Ectodermal cell (in vitro differentiated cells): ENCODE measurements around the gene TLE4.

ENCODE experiments used
- H3K27ac ChIP-seq: 2 replicates; pipeline ENCODE4 v1.7.0; 2013; ENCODE audit warnings: mild to moderate bottlenecking, low read depth, low read length; ENCODE audit not compliant: insufficient read depth, poor library complexity, severe bottlenecking
- H3K27me3 ChIP-seq: 2 replicates; pipeline ENCODE4 v1.7.0; 2013; ENCODE audit warnings: mild to moderate bottlenecking, low read length; ENCODE audit not compliant: insufficient read depth, control insufficient read depth, poor library complexity, severe bottlenecking
- H3K36me3 ChIP-seq: one replicate; pipeline ENCODE4 v1.7.0; 2013; ENCODE audit warnings: low read length; ENCODE audit not compliant: control insufficient read depth, insufficient read depth
- H3K4me1 ChIP-seq: one replicate; pipeline ENCODE4 v1.7.0; 2013; ENCODE audit warnings: low read length; ENCODE audit not compliant: control insufficient read depth, insufficient read depth
- H3K4me3 ChIP-seq: 2 replicates; pipeline ENCODE4 v1.7.0; 2013; ENCODE audit warnings: low read depth, low read length, control low read depth; ENCODE audit not compliant: insufficient read depth
- H3K9me3 ChIP-seq: 2 replicates; pipeline ENCODE4 v1.7.0; 2013; ENCODE audit warnings: mild to moderate bottlenecking, low read length, moderate library complexity; ENCODE audit not compliant: control insufficient read depth
- WGBS, 2 experiments: methylation state at CpG; one replicate each; pipeline ENCODE4 v1.1.7; 2013; ENCODE audit warnings: missing lambda C conversion rate in 2 of 2; 5-methylcytosine and 5-hydroxymethylcytosine counted together

The TLE4 gene

DNA sequence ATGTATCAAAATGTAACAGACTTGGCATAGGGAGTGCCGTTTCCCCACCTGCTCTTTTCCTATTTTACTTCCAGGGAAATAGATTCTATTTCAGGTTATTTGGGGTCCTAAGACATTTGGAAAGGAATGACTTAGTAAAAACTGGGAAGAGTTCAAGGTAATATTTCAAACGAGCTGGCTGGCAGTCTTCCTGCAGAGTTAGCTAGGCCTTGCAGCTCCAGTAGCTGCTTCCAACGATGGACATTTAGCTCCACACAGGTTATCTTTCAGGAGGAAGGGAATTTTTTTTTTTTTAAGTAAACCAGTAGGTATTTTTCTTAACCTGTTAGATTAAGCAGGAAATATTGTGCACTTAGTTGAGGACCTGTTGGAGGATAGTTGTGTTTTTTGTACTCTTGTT is 45.2 kb downstream of the TLE4 start:
- Histone ChIP-seq H3K4me3 (no peak overlapping the region), H3K27me3 (no peaks in the 10 kb centered on the region), H3K9me3 (no peaks in the 10 kb centered on the region), H3K27ac (no peak overlapping the region), H3K36me3 (peaks cover 4% of the 10 kb centered on the region), H3K4me1 (peaks cover 58% of the 10 kb centered on the region)
- 92 to 94% methylated on average over 2 to 3 of the region's 3 CpGs for WGBS, 2 experiments

DNA sequence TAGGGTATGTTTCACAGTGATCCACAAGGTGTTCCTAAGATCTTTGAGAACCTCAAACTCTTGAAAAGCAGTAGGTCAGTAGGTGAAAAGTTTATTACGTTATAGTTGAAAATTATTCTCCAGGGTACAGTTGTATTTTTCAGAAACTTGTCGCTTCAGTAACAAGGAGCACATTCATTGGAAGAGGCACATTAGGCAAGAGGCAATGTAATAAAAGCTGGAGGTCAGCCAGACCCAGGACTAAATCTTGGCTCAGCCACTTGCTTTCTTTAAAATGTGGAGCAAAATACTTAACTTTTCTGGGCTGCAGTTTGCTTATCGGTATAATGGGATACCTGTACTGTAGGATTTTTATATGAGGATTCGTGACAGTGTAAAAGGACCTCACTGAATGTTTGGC is 45.6 kb downstream of the TLE4 start:
- H3K4me1 ChIP-seq = peaks cover 56% of the 10 kb centered on the region
- no peaks in the 10 kb centered on the region for H3K9me3 ChIP-seq
- H3K36me3 ChIP-seq = peaks cover 4% of the 10 kb centered on the region
- no peak overlapping the region for H3K4me3 ChIP-seq
- H3K27ac ChIP-seq = no peak overlapping the region
- 95 to 97% methylated on average over 4 of the region's 4 CpGs for WGBS, 2 experiments
- H3K27me3 ChIP-seq = no peaks in the 10 kb centered on the region

DNA sequence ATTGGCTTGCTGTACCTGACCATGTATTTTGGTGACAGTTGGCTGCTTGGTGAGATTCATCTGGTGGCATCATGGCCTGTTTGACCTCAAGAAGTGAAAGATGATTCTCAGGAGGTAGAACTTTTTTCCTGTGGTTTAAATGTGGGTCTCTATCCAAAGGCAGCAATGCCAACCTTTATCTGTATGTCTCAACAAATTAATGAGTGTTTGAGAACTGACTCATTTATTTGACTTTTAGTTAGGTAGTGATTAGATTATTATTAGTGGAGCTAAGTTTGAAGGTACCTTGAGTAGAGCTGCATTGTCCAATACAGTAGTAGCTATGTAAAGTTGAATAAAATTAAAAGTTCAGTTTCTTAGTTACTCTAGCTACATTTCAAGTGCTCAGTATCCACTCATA is 48.2 kb downstream of the TLE4 start:
- Histone ChIP-seq H3K4me1 (peaks cover 41% of the 10 kb centered on the region), H3K27me3 (no peaks in the 10 kb centered on the region), H3K27ac (no peak overlapping the region), H3K4me3 (no peak overlapping the region), H3K9me3 (no peaks in the 10 kb centered on the region), H3K36me3 (peaks cover 4% of the 10 kb centered on the region)

DNA sequence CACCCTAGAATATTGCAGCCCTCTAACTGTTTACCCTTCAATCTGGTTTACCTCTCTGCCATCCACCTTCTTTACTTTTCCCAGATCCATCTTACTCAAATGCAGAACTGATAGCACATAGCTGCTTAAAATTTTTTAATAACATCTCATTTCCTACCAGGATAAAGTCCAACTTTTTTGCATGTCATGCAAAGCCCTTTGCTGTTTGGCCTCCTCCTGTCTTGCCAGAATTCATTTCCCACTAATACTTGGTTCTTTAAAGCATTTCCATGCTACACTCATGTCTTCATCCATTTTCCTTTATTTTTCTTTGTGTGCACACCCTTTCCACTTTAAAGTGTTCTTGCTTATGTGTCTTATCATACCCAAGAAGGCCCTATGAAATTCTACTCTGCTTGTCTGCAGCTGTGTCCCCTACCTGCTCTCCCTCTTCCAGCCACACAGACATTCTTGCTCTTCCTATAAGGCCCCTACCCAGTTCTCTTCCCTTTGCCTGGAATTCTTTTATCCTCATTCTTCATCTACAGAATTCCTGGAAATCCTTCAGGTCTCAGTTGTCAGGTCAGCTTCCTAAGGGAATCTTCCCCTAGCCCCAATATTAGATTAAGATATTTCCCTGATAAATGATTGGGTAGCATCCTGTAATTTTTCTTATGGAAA is 50.3 kb downstream of the TLE4 start:
- Histone ChIP-seq H3K36me3 (peaks cover 4% of the 10 kb centered on the region), H3K4me3 (no peak overlapping the region), H3K27ac (no peak overlapping the region), H3K4me1 (peaks cover 30% of the 10 kb centered on the region), H3K27me3 (no peaks in the 10 kb centered on the region), H3K9me3 (no peaks in the 10 kb centered on the region)

DNA sequence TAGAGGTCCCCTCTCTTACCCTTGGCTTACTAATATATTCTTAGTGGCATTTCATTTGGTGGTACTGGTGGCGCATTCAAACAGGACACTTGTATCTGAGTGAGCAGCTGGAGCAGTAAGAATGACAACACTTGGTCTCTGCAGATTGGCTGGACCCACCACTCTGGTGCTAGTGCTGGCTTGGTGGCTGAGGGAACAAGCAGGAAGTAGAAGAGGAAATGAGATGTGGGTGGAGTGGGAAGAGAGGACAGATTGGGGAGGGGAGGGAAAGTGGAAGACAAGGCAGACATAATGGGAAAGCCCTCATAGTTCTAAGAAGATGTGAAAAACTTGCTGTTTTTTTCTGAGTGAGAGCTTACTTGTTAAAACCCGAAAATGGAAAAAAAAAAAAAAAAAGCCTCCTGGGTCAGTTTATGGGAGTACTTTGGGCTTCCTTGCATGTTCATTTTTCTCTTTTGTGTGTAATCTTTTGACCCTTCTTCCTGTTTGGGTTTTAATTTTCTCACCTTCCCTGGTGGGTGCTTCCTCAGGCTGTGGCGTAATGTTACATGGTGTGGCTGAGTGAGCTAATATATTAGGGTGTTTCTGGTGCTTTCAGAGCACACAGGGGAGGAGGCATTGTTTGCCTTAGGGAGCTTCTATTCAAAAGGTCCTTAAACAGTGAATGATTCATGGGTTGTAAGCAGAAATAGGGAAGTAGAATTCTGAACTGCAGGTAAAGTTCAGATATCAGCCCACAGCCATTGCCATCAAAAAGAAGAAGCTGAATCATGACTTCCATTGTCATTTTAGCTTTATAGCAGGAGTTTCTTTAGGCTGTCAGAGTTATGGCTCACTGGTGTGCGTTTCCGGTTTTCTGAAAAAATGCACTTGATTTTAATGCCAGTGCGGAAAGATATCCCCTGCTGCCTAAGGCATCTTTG is 52.3 kb downstream of the TLE4 start:
- Histone ChIP-seq H3K36me3 (peaks cover 4% of the 10 kb centered on the region), H3K4me3 (no peak overlapping the region), H3K27ac (no peak overlapping the region), H3K27me3 (no peaks in the 10 kb centered on the region), H3K9me3 (no peaks in the 10 kb centered on the region), H3K4me1 (peaks cover 47% of the 10 kb centered on the region)
- WGBS, 2 experiments = 92% methylated on average over 6 of the region's 6 CpGs

DNA sequence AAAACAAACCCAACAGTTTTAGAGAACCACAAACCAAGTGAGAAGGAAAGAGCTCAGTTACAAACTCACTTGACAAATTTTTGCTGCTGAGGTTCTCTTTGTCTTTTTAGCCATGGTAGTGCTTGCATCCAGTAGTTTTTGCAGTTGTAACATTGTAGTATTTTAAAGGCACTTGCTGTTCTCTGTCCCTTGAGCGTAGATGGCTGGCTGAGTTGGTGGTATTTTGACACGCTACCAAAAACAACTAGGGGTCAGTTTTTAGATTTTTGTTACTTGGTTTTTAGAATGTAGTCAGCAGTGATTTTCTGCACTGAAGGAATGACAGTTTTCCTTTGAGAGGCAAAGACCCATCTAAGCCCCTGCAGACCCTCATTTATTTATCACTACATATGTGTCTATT is 58.0 kb downstream of the TLE4 start:
- no peaks in the 10 kb centered on the region for H3K36me3 ChIP-seq
- peaks cover 50% of the 10 kb centered on the region for H3K4me1 ChIP-seq
- no peaks in the 10 kb centered on the region for H3K9me3 ChIP-seq
- 91 to 100% methylated on average over 2 of the region's 2 CpGs for WGBS, 2 experiments
- H3K4me3 ChIP-seq = no peak overlapping the region
- H3K27me3 ChIP-seq = no peaks in the 10 kb centered on the region
- H3K27ac ChIP-seq = no peak overlapping the region

DNA sequence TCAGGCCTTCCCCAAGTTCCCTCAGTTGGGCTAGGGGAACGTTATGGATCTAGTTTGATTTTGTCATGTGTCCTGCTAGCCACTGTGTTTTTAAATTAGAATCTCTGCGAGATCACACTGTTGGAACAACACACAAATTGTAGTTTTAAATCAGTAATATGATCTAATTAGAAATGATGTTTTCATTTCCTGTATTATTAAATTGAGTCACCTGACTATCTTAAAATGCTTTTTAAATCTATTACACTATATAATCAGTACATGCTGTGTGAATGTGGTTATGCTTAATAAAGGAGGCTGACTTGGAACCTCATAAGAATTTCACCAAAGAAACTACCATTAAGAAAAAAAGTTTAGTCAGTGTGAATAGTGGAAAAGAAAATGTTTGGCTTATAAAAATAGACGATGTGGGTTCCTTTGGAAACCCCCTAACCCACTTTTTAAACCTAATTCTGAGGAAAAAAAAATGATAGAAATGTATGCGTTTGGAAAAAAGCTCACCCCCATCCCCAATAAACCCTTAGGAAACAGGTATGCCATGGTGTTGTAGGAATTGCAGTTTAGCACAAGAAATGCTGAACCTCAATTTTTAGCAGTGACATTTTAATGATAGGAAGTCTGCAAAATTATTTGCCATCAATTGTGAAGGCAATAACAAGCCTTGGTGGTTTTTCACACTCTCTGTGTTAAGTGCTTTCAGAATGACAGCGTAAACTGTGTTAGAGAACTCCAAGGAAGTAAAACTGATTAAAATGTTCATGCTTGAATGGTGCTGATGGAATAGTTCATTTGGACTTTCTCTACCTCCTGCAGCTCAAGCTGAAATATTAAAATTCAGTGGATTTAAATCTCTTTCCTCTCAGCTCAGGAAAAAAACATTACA is 59.0 kb downstream of the TLE4 start:
- WGBS, 2 experiments = 90 to 91% methylated on average over 3 to 5 of the region's 5 CpGs

DNA sequence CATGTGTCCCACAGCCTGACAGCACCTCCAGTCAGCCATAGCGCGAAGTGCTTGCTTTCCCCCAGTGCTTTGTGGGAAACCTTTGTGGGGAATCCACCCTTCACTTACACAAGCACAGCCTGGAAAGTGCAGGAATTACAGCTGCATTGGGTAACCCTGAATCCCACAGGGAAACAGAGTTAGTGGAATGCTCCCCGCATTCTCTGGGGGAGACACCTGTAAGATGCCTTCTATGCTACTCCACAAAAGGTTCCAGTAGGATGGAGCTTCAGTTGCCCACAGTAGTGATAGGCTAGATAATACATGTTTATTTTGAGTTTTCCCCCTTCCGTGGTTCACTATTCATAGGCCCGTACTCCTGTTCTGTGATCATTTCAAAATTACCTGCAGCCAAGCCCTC is 60.3 kb downstream of the TLE4 start:
- Histone ChIP-seq H3K4me1 (peaks cover 57% of the 10 kb centered on the region), H3K9me3 (no peaks in the 10 kb centered on the region), H3K4me3 (no peak overlapping the region), H3K27ac (no peak overlapping the region), H3K27me3 (no peaks in the 10 kb centered on the region), H3K36me3 (no peaks in the 10 kb centered on the region)
- 89 to 96% methylated on average over 5 of the region's 5 CpGs for WGBS, 2 experiments

More for the DNA sequence above, 59.0 kb downstream of the TLE4 start:
- Histone ChIP-seq H3K36me3 (no peaks in the 10 kb centered on the region), H3K27me3 (no peaks in the 10 kb centered on the region), H3K27ac (no peak overlapping the region), H3K4me3 (no peak overlapping the region), H3K4me1 (peaks cover 50% of the 10 kb centered on the region), H3K9me3 (no peaks in the 10 kb centered on the region)

DNA sequence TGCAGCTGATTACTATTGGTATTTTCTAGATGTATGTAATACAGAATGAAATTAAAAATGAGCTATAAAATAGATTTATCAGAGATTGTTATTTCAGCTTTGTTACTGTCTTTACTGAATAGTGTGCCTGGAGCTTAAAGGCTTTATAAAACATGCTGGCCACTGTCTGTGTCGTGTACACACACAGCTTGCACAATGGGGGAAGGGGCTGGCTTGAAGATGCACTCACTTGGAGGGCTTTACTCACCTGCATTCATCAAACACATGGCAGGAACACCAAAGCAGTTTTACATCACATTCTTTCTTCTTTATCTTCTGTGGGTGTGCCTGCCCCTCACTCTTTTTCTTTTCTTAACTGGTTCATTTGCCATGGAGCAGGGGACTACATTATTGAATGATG is 60.9 kb downstream of the TLE4 start:
- H3K27ac ChIP-seq = no peak overlapping the region
- no peaks in the 10 kb centered on the region for H3K9me3 ChIP-seq
- WGBS, 2 experiments = 62 to 82% methylated on average over 1 of the region's 1 CpG

DNA sequence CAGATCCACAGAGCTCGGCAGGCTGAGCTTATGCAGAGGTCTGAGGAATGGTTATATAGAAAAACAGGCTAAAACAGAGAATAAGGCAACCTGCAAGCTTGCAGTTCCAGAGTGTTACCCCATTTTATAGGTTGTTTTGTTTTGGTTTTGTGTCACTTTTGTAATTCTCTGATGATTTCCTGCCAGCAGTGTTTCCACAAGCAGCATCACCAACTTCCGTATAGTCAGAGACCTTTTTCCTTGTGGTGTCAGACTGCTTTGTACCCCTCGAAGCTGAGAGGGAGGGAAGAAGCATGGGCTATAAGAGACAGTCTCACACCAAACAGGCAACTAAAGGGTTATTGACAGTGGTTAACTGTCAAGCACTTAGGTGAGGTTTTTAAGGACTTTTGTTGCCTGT is 61.8 kb downstream of the TLE4 start:
- Histone ChIP-seq H3K4me1 (peaks cover 52% of the 10 kb centered on the region), H3K27me3 (no peaks in the 10 kb centered on the region), H3K9me3 (no peaks in the 10 kb centered on the region), H3K27ac (no peak overlapping the region), H3K36me3 (peaks cover 5% of the 10 kb centered on the region), H3K4me3 (no peak overlapping the region)
- 74 to 80% methylated on average over 3 of the region's 3 CpGs for WGBS, 2 experiments

More for the DNA sequence above, 60.9 kb downstream of the TLE4 start:
- H3K36me3 ChIP-seq = peaks cover 5% of the 10 kb centered on the region
- no peaks in the 10 kb centered on the region for H3K27me3 ChIP-seq
- H3K4me3 ChIP-seq = no peak overlapping the region
- peaks cover 58% of the 10 kb centered on the region for H3K4me1 ChIP-seq
